Left ventricle myocardium inferior (tissue), 1 donor: Measurements from ENCODE around the gene TNS3. TPM values are rescaled to one million over a fixed set of nuclear protein-coding genes. Genes with fewer than 3 reads are reported as not detected.

Experiments
- DNase-seq: peaks from one replicate; pipeline ENCODE4 v3.0.0-alpha.2; 2020
- H3K27ac ChIP-seq: fragments of 200-600 bp; replicated peaks from 2 replicates; pipeline ENCODE4 v1.8.0; 2021
- H3K27me3 ChIP-seq: fragments of 200-600 bp; 2 replicates; pipeline ENCODE4 v1.8.0; 2021; ENCODE audit warnings: low read depth
- H3K36me3 ChIP-seq: fragments of 200-600 bp; 2 replicates; pipeline ENCODE4 v1.8.0; 2021
- H3K4me1 ChIP-seq: fragments of 200-600 bp; 2 replicates; pipeline ENCODE4 v1.8.0; 2021
- H3K4me3 ChIP-seq: fragments of 200-600 bp; 2 replicates; pipeline ENCODE4 v1.8.0; 2021; ENCODE audit warnings: mild to moderate bottlenecking, moderate library complexity
- H3K9me3 ChIP-seq: fragments of 200-600 bp; replicated peaks from 2 replicates; pipeline ENCODE4 v1.8.0; 2021
- intact Hi-C: fragments of 100-400 bp; cut with micrococcal nuclease; formaldehyde crosslinking; loops from one replicate; pipeline ENCODE4 v1.11.0; 2022
- total RNA-seq: library from RNA; stranded (reverse); fragmentation: NEBNext Ultra II Directional; extraction: Animal tissue kit (Norgen Biotek cat#: 25700); gene quantifications from one replicate; pipeline ENCODE4 v1.2.1, GENCODE V29; 2021
- TF ChIP-seq, protein P1 (sequence below): fragments of 200-600 bp; IDR thresholded peaks from 2 replicates; pipeline ENCODE4 v1.8.0; 2021; ENCODE audit warnings: antibody characterized with exemption, mild to moderate bottlenecking, borderline replicate concordance
- donor health status: DM: no; HTN: yes; CAD: no; lungs with severe emphysema.

TNS3 gene
- total RNA-seq, 1 donor from 2014 or later, result 40.6 TPM

DNA sequence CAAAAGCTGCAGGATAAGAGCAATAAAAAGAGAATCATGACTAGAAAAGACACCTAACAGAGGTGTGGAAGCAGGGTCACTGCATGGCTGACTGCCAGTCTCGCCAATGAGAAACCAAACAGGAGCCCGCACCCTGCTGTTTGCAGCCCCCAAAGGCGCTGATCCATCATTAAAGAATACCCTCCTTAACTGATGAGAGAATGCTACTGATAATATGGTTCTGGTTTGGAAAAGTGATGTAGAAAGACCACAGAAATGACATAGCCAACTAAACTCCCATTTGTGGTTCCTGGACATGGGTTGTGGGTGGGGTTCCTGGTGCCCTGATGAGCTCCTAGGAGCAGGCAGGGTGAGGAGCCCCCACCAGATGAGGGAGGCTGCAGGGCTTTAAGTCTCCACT lies 207.4 kb downstream of the TNS3 start:
- Histone ChIP-seq H3K27me3 (no peaks in the 10 kb centered on the region), H3K27ac (peak overlapping the region; percentile 82), H3K4me1 (peaks cover 87% of the 10 kb centered on the region), H3K36me3 (no peaks in the 10 kb centered on the region), H3K4me3 (no peak overlapping the region), H3K9me3 (no peaks in the 10 kb centered on the region)
- intact Hi-C loops, result no loop called here
- TF ChIP-seq, protein P1, sequence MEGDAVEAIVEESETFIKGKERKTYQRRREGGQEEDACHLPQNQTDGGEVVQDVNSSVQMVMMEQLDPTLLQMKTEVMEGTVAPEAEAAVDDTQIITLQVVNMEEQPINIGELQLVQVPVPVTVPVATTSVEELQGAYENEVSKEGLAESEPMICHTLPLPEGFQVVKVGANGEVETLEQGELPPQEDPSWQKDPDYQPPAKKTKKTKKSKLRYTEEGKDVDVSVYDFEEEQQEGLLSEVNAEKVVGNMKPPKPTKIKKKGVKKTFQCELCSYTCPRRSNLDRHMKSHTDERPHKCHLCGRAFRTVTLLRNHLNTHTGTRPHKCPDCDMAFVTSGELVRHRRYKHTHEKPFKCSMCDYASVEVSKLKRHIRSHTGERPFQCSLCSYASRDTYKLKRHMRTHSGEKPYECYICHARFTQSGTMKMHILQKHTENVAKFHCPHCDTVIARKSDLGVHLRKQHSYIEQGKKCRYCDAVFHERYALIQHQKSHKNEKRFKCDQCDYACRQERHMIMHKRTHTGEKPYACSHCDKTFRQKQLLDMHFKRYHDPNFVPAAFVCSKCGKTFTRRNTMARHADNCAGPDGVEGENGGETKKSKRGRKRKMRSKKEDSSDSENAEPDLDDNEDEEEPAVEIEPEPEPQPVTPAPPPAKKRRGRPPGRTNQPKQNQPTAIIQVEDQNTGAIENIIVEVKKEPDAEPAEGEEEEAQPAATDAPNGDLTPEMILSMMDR, result no peak
- DNase-seq, result no peak

DNA sequence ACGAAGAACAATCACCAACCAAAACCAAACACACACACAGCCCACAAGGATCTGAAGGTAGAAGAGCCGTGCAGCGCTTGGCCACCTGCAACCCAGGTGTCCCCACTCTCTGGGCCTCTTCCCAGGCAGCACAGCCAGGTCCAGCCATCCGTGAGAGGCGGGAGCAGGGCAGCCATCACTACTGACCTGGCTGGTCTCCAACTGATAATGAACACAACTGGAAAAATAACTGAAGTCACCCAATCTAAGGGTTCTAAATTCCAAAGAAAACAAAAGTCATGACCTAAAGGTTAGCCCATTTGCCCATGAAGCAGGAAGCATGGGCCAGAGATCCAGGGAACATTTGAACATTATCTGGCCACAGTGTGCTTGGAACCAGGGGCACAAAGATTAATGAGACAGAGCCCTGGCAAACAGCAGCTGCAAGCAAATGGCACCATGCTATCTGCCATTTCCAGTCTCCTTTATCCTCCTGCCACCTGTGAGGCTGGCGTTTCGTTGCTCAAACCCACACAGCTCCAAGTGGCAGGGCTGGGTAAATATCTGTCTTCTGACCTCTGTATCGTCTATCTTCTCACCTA lies 207.9 kb downstream of the TNS3 start:
- H3K27ac ChIP-seq, result peak overlapping the region; percentile 82
- intact Hi-C loops, result no loop called here
- H3K27me3 ChIP-seq, result no peaks in the 10 kb centered on the region
- TF ChIP-seq, protein P1, result no peak
- H3K4me1 ChIP-seq, result peaks cover 81% of the 10 kb centered on the region
- H3K36me3 ChIP-seq, result peaks cover 6% of the 10 kb centered on the region
- H3K9me3 ChIP-seq, result no peaks in the 10 kb centered on the region
- H3K4me3 ChIP-seq, result no peak overlapping the region
- no peak for DNase-seq

DNA sequence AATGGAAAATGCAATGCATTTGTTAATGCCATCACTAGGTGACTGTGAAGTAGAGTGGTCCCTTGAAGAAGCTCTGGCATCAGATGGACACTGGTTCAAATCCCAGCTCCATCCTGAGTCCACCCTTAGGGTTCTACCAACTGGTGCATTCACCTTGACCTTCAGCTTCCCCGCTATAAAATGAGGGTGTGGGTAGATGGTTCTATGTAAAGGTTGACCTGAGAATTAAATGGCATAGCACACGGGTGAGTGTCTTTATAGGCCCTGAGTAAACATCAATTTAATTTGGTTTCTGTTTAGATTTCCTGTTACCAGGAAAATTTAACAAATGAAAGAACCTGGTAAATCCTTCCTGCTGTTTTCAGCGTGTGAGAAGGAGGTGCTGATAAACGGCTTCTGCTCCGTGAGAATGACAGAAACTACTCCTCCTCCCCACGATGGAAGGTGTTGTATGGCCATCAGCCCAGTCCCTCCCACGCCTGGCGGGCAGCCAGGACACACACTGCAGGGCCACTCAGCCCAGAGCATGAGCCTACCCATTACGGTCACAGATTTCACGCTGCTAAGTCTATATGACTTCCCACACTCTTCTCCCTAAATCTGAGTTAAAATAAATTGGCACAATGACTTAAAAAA lies 210.1 kb downstream of the TNS3 start:
- H3K4me1 ChIP-seq, result peaks cover 66% of the 10 kb centered on the region
- peak overlapping the region; percentile 5 for H3K4me3 ChIP-seq
- TF ChIP-seq, protein P1, result no peak
- H3K36me3 ChIP-seq, result peaks cover 17% of the 10 kb centered on the region
- H3K27me3 ChIP-seq, result no peaks in the 10 kb centered on the region
- H3K27ac ChIP-seq, result peak overlapping the region; percentile 56
- peak; percentile 88 for DNase-seq
- no peaks in the 10 kb centered on the region for H3K9me3 ChIP-seq
- intact Hi-C loops, result no loop called here

DNA sequence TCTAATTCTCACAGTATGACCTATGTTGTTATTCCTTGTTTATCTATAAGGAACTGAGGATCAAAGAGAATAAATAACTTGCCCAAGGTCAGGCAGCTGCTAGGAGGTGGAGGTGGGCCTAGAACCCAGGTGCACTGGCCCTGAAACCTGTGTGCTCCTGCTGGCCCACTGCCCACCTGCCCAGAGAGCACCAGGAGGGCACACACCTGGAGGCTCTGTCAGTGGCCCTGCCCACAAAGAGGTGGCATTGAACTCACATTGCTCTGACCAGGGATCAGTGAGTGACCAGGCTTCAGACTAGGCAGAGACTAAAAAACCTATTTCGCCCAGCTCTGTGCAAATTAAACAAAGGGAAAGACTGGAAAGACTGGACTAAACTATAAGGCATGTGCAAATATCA lies 210.6 kb downstream of the TNS3 start:
- peak overlapping the region; percentile 56 for H3K27ac ChIP-seq
- DNase-seq, result no peak
- H3K9me3 ChIP-seq, result no peaks in the 10 kb centered on the region
- H3K27me3 ChIP-seq, result no peaks in the 10 kb centered on the region
- TF ChIP-seq, protein P1, result no peak
- peaks cover 66% of the 10 kb centered on the region for H3K4me1 ChIP-seq
- intact Hi-C loops, result no loop called here
- H3K4me3 ChIP-seq, result no peak overlapping the region
- peaks cover 17% of the 10 kb centered on the region for H3K36me3 ChIP-seq

DNA sequence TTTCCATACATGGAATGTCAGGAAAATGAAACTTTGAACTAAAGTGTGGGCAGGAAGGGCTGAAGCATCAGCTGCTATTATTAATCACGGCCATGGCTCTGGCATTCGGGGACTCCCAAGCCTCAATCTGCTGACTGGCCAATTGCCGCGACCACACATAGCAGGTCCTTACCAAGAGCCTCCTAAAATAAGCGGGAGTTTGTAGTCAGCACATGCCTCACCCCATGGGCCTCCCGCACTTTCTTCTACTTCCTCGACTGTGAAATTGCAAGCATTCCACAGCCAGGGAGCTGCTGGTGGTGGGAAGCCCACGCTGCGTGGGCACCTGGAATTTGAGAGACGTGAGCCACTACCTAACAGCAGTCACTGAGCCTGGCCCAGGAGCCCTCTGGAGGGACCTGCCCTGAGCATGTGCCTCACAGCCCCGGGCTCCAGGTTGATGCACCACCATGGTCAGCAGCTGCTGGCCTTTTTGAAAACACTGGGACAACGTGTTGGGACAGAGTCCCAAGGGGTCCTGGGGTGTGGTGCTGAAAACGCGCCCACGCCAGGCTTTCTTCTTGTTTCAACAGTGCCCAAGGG lies 211.4 kb downstream of the TNS3 start:
- Histone ChIP-seq H3K36me3 (peaks cover 17% of the 10 kb centered on the region), H3K4me3 (no peak overlapping the region), H3K27ac (peak overlapping the region; percentile 5), H3K27me3 (no peaks in the 10 kb centered on the region), H3K4me1 (peaks cover 58% of the 10 kb centered on the region), H3K9me3 (no peaks in the 10 kb centered on the region)
- DNase-seq, result no peak
- TF ChIP-seq, protein P1, result no peak
- intact Hi-C loops, result no loop called here
